GM19372 (cell line): Measurements from ENCODE around the gene WWP2.
"Not testable (repeated sequence)": the region's sequence is repeated elsewhere in the genome, so short reads cannot be mapped to it uniquely, and the experiment has no call there.

Source experiments
- ATAC-seq: cut with Tn5 transposase; IDR thresholded peaks from one replicate; pipeline ENCODE4 v1.9.1; 2021; ENCODE audit warnings: mild to moderate bottlenecking, low read depth, moderate library complexity; ENCODE audit not compliant: unreplicated experiment

Gene WWP2

GRCh38 chr16:69969657-69970056 is 207.5 kb downstream of the WWP2 start:
- not testable (repeated sequence) for ATAC-seq

- not testable (repeated sequence) for ATAC-seq
Observed at GRCh38 chr16:69972120-69972519, 210.0 kb downstream of the WWP2 start.

GRCh38 chr16:69972935-69973334 is 210.8 kb downstream of the WWP2 start:
- not testable (repeated sequence) for ATAC-seq

GRCh38 chr16:69985196-69985595 is 223.1 kb downstream of the WWP2 start:
- not testable (repeated sequence) for ATAC-seq
